Hair follicular keratinocyte (primary cell): Measurements from ENCODE around the gene SEC23IP. TPM values are rescaled to one million over a fixed set of nuclear protein-coding genes. Genes with fewer than 3 reads are reported as not detected.

Source experiments
- total RNA-seq: library from RNA; depleted of rRNA; stranded (reverse); fragments of >200 nt; gene quantifications from 2 replicates; pipeline ENCODE4 v1.2.3, GENCODE V29; 2015

SEC23IP gene
- 15.7 and 22.3 TPM in 2 replicates for total RNA-seq

GRCh38 chr10:119892188-119893065 is at the start of gene SEC23IP:
Gene SEC23IP (plus strand): TSS chr10:119892730. CDS start chr10:119892783, 53 bp downstream.

GRCh38 chr10:119872610-119872859 is 20.0 kb upstream of the SEC23IP start, which contains the start of gene MCMBP:
Gene MCMBP (minus strand): TSS chr10:119872843. CDS start chr10:119872584, 259 bp downstream.

Other genes with a start within 250 kb of the SEC23IP start
- 58.0 and 72.6 TPM in 2 replicates for gene BAG3, start 241.3 kb upstream of the SEC23IP start, total RNA-seq
- gene INPP5F, start 166.7 kb upstream of the SEC23IP start, total RNA-seq, result 12.7 and 15.9 TPM in 2 replicates
- 44.1 and 66.6 TPM in 2 replicates for gene MCMBP, start 19.9 kb upstream of the SEC23IP start, total RNA-seq